C4-2B (cell line): ENCODE data around the gene RBM10.

Experiments
- H3K27ac ChIP-seq: fragments of 450-650 bp; 2 replicates; pipeline ENCODE4 v1.5.1; 2017
- CTCF ChIP-seq: fragments of 450-650 bp; conservative IDR thresholded peaks from 2 replicates; pipeline ENCODE4 v1.5.1; 2017; ENCODE audit warnings: mild to moderate bottlenecking
- ZFX ChIP-seq: fragments of 450-650 bp; IDR thresholded peaks from 2 replicates; pipeline ENCODE4 v1.6.1; 2017

Gene RBM10

GRCh38 chrX:47180346-47180745, 35.3 kb downstream of the RBM10 start:
- TF ChIP-seq CTCF (no peak), ZFX (no peak)
- no peak overlapping the region for H3K27ac ChIP-seq

GRCh38 chrX:47181301-47181700, 36.3 kb downstream of the RBM10 start:
- H3K27ac ChIP-seq: no peak overlapping the region
- no peak for TF ChIP-seq ZFX
- no peak for TF ChIP-seq CTCF

- TF ChIP-seq ZFX: no peak
- TF ChIP-seq CTCF: no peak
Measured at GRCh38 chrX:47182106-47182700, 37.2 kb downstream of the RBM10 start.

GRCh38 chrX:47184486-47184885, 39.5 kb downstream of the RBM10 start:
- H3K27ac ChIP-seq: no peak overlapping the region
- TF ChIP-seq ZFX: no peak
- TF ChIP-seq CTCF: no peak

More at GRCh38 chrX:47182106-47182700, 37.2 kb downstream of the RBM10 start:
- no peak overlapping the region for H3K27ac ChIP-seq

- no peak overlapping the region for H3K27ac ChIP-seq
- TF ChIP-seq CTCF: no peak
- TF ChIP-seq ZFX: no peak
Measured at GRCh38 chrX:47185241-47185640, 40.2 kb downstream of the RBM10 start.

- TF ChIP-seq ZFX (no peak), CTCF (no peak)
Measured at GRCh38 chrX:47186096-47186740, 41.2 kb downstream of the RBM10 start.

GRCh38 chrX:47187106-47187677, 42.2 kb downstream of the RBM10 start:
- TF ChIP-seq CTCF (no peak), ZFX (no peak)
- H3K27ac ChIP-seq: no peak overlapping the region

More at GRCh38 chrX:47186096-47186740, 41.2 kb downstream of the RBM10 start:
- H3K27ac ChIP-seq: no peak overlapping the region
